Esophagus squamous epithelium (tissue), 5 donors: ENCODE results near the gene ASIC1. TPM values are rescaled to one million over a fixed set of nuclear protein-coding genes. Genes with fewer than 3 reads are reported as not detected.

Experiments
- DNase-seq: peaks from one replicate; lab custom pipeline; 2025; lab: John Stamatoyannopoulos, UW
- H3K27ac ChIP-seq, 4 donors: fragments of 200-600 bp; sonication (generic); one replicate each; pipeline ENCODE4 v1.5.1; 2016 to 2019; ENCODE audit warnings: mild to moderate bottlenecking in 1 of 4
- H3K27me3 ChIP-seq, 4 donors: fragments of 200-600 bp; sonication (generic); 1 replicate in 3 of 4; 2 replicates in 1 of 4; pipeline versions ENCODE4 v1.5.1 to v1.6.0; 2017 to 2021; ENCODE audit warnings: antibody characterized with exemption in 1 of 4
- H3K36me3 ChIP-seq, 3 donors: fragments of 200-600 bp; sonication (generic); one replicate each; pipeline ENCODE4 v1.5.1; 2016 to 2019
- H3K4me1 ChIP-seq, 3 donors: fragments of 200-600 bp; sonication (generic); one replicate each; pipeline ENCODE4 v1.5.1; 2017 to 2019
- H3K4me3 ChIP-seq, 4 donors: fragments of 200-600 bp; sonication (generic); 1 replicate in 3 of 4; 2 replicates in 1 of 4; pipeline ENCODE4 v1.5.1; 2016 to 2019; ENCODE audit warnings: mild to moderate bottlenecking in 2 of 4, moderate library complexity in 1 of 4
- H3K9me3 ChIP-seq, 3 donors: fragments of 200-600 bp; sonication (generic); one replicate each; pipeline ENCODE4 v1.5.1; 2016 to 2019
- POLR2A ChIP-seq, 4 donors: fragments of 450-650 bp; IDR thresholded peaks; one replicate each; pipeline ENCODE4 v1.6.1; 2017; ENCODE audit warnings: antibody characterized with exemption in 4 of 4, mild to moderate bottlenecking in 4 of 4, moderate library complexity in 3 of 4
- WGBS, 2 donors: methylation state at CpG; one replicate each; pipeline ENCODE4 v1.1.5; 2018; 5-methylcytosine and 5-hydroxymethylcytosine counted together
- intact Hi-C: fragments of 100-400 bp; cut with DNase I; formaldehyde crosslinking; loops from one replicate; pipeline ENCODE4 v1.15.0; 2022
- total RNA-seq, 4 donors: library from RNA; depleted of rRNA; stranded (reverse); fragments of >200 nt; gene quantifications; one replicate each; pipeline ENCODE4 v1.1.0, GENCODE V29; 2016
- TF ChIP-seq, protein P1 (sequence below), 6 experiments: fragments of 450-650 bp in 4 of 6; fragments of 200-600 bp in 2 of 6; sonication (generic) in 2 of 6; IDR thresholded peaks; one replicate each; pipeline ENCODE4 v1.5.1; 2016 to 2019; ENCODE audit warnings: antibody characterized with exemption in 6 of 6, mild to moderate bottlenecking in 4 of 6, moderate library complexity in 4 of 6
- donor health status: DM: yes; HTN: yes; CAD: no.

Gene ASIC1
- total RNA-seq, 4 donors from 2014 or later, result 1.5 to 5.7 (median 2.6) TPM

DNA sequence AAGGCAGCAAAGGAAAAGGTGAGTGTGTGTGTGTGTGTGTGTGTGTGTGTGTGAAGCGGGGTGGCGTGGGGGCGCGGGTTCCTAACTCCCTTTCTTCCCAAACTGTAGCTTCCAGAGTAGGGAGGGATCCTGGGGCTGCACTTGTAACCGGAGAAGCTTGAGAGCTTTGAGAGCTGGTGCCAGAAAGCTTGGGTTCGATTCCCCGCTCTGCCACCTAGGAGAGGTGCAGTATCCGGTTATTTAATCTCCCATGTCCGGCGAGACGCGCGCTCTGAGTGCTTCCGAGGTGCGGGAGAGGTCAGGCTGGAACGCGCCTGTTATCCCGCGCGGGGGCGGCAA lies 24.9 kb upstream of the ASIC1 start:
- WGBS, 2 donors, result 47 to 61% methylated on average over 3 to 6 of the region's 21 CpGs
- Histone ChIP-seq H3K4me3 (peak overlapping the region in 3 of 4 donors; percentile 34 to 56 (median 39)), H3K27ac (peak overlapping the region in 2 of 4 donors; percentile 39 to 49), H3K36me3 (no peaks in the 10 kb centered on the region), H3K9me3 (no peaks in the 10 kb centered on the region), H3K4me1 (peaks cover 0 to 14% (median 0%) of the 10 kb centered on the region in 3 donors), H3K27me3 (peaks cover 0 to 20% (median 0%) of the 10 kb centered on the region in 4 donors)
- no peak for TF ChIP-seq POLR2A (IDR thresholded peaks at IDR 0.05)
- TF ChIP-seq, protein P1, sequence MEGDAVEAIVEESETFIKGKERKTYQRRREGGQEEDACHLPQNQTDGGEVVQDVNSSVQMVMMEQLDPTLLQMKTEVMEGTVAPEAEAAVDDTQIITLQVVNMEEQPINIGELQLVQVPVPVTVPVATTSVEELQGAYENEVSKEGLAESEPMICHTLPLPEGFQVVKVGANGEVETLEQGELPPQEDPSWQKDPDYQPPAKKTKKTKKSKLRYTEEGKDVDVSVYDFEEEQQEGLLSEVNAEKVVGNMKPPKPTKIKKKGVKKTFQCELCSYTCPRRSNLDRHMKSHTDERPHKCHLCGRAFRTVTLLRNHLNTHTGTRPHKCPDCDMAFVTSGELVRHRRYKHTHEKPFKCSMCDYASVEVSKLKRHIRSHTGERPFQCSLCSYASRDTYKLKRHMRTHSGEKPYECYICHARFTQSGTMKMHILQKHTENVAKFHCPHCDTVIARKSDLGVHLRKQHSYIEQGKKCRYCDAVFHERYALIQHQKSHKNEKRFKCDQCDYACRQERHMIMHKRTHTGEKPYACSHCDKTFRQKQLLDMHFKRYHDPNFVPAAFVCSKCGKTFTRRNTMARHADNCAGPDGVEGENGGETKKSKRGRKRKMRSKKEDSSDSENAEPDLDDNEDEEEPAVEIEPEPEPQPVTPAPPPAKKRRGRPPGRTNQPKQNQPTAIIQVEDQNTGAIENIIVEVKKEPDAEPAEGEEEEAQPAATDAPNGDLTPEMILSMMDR (IDR thresholded peaks at IDR 0.05), result no peak
- intact Hi-C loops, result no loop called here
- no peak for DNase-seq

GRCh38 chr12:50032854-50033581 lies 24.4 kb upstream of the ASIC1 start:
- TF ChIP-seq, protein P1 (IDR thresholded peaks at IDR 0.05), result no peak
- no peak for TF ChIP-seq POLR2A (IDR thresholded peaks at IDR 0.05)
- WGBS, 2 donors, result 24 to 36% methylated on average over 1 to 17 of the region's 37 CpGs
- DNase-seq, result no peak
- Histone ChIP-seq H3K4me3 (peak overlapping the region in 3 of 4 donors; percentile 34 to 56 (median 39)), H3K36me3 (no peaks in the 10 kb centered on the region), H3K27ac (peak overlapping the region in 2 of 4 donors; percentile 39 to 49), H3K4me1 (peaks cover 0 to 14% (median 0%) of the 10 kb centered on the region in 3 donors), H3K9me3 (no peaks in the 10 kb centered on the region), H3K27me3 (peaks cover 0 to 20% (median 0%) of the 10 kb centered on the region in 4 donors)
- intact Hi-C loops, result no loop called here

GRCh38 chr12:50038336-50038735 lies 19.1 kb upstream of the ASIC1 start:
- DNase-seq, result no peak
- Histone ChIP-seq H3K36me3 (no peaks in the 10 kb centered on the region), H3K9me3 (no peaks in the 10 kb centered on the region), H3K4me3 (no peak overlapping the region), H3K27me3 (peaks cover 0 to 5% (median 0%) of the 10 kb centered on the region in 4 donors), H3K4me1 (peaks cover 9 to 21% (median 10%) of the 10 kb centered on the region in 3 donors), H3K27ac (no peak overlapping the region)
- TF ChIP-seq, protein P1 (IDR thresholded peaks at IDR 0.05), result no peak
- TF ChIP-seq POLR2A (IDR thresholded peaks at IDR 0.05), result no peak
- intact Hi-C loops, result no loop called here
- WGBS, 2 donors, result 86 to 89% methylated on average over 4 of the region's 4 CpGs

GRCh38 chr12:50039151-50039835 lies 18.1 kb upstream of the ASIC1 start:
- no peaks in the 10 kb centered on the region for H3K36me3 ChIP-seq
- WGBS, 2 donors, result 33 to 37% methylated on average over 5 to 8 of the region's 9 CpGs

More at GRCh38 chr12:50039151-50039835, 18.1 kb upstream of the ASIC1 start:
- Histone ChIP-seq H3K4me1 (peaks cover 9 to 20% (median 10%) of the 10 kb centered on the region in 3 donors), H3K27me3 (peaks cover 0 to 5% (median 0%) of the 10 kb centered on the region in 4 donors), H3K4me3 (no peak overlapping the region), H3K9me3 (no peaks in the 10 kb centered on the region), H3K27ac (peak overlapping the region in 2 of 4 donors; percentile 28 to 57)
- TF ChIP-seq, protein P1 (IDR thresholded peaks at IDR 0.05), result peak; percentile 79 to 94 (median 88)
- no peak for TF ChIP-seq POLR2A (IDR thresholded peaks at IDR 0.05)
- no peak for DNase-seq
- intact Hi-C loops, result no loop called here
